Fibroblast of peridontal ligament (primary cell): Measurements from ENCODE around the gene LEMD2.

Experiments
- DNase-seq: peaks from one replicate; pipeline ENCODE4 v3.0.0-alpha.2; 2010; ENCODE audit errors: extremely low read depth

LEMD2 gene

GRCh38 chr6:33774774-33775173 is 14.2 kb downstream of the LEMD2 start:
- no peak for DNase-seq

GRCh38 chr6:33772902-33773472 is 15.9 kb downstream of the LEMD2 start:
- DNase-seq, result no peak

GRCh38 chr6:33772082-33772830 is 16.7 kb downstream of the LEMD2 start:
- no peak for DNase-seq

DNA sequence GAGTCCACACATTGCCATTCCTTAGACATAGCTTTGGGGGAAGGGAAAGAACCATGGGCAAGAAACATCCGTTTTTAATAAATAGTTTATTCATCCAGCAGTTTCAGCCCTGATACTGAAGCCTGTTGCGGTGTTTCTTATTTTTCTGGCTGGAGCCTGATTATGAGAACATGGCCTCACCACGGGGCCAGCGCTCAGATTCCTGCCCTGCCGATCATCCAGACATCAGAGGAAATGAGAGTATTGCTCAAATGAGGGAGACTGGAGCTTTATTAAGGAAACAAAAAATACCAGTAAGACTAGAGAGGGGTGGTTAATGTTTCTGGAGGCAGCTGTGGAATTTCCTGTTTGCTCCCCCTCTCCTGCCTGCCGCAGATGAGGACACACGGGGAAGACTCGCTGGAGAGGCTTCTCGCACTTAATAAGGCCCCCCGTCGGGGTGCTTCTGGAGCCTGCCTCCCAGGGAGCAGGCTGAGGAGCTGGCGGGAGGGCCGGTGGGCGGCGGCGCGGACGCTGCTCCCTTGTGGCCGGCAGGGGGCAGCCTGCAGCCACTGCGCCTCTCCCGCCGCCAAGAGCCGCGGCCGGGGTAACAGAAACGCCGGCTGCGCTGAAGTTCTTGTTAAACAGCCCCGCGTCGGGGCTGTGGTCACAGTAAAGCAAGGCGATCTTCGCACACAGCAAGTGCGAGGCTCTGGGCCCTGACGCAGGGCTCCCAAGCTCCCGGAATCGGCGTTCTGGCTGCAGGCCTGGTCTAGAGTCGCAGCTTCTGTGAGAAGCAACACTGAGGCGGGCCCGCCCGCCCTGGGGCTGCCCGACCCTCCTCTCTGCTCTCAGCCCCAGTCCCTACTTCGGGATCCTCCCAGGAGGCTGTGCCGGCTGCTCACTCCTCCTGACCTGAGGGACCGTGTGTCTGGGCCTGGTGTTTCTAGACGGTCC is 17.5 kb downstream of the LEMD2 start:
- DNase-seq, result peak; percentile 80

DNA sequence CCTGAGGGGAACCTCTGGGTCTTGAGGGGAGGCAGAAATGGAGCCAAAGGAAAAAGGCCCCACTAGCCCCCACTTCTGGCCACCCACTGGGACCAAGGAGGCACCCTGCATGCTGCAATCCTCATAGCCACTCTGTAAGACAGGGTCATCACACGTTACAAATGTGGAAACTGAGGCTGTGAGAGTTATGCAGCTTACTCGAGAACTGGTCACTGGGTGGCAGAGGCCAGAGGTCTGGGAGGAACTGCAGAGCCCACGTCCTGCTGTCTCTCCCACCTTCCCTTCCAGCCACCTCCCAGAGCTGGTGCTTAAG is 18.1 kb downstream of the LEMD2 start:
- DNase-seq, result no peak

DNA sequence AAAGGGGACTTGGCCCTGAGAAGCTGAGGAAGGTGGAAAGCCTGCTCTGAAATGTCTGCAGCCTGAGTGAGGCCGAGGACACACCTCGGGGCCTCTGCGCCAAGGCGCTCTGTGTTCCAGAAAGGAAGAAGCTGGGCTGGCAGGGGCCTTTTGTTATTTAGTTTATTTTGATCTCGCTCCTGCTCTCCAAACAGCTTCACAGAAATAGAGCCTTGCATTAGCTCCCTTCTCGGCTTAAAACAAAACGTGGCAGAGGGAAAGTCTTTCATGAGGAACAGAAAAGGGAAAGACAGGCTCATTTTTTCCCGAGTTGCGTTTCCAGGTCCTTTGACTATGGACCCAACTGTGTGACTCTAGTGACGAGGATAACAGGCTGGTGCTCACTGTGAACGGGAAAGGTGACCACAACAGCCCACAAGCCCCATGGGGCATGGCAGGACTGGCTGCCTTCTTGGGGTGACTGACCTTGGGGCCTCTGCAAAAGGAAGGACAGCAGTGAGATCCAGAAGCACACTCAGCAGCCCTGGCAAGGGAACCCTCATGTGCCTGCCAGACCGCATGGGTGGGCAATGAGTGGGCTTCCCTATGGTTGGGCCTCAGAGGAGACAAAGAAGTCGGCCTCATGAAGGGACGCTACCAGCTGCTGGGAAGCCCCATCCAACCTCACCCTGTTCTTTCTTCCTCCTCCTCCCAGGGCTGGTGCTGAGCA is 18.7 kb downstream of the LEMD2 start:
- DNase-seq, result no peak

DNA sequence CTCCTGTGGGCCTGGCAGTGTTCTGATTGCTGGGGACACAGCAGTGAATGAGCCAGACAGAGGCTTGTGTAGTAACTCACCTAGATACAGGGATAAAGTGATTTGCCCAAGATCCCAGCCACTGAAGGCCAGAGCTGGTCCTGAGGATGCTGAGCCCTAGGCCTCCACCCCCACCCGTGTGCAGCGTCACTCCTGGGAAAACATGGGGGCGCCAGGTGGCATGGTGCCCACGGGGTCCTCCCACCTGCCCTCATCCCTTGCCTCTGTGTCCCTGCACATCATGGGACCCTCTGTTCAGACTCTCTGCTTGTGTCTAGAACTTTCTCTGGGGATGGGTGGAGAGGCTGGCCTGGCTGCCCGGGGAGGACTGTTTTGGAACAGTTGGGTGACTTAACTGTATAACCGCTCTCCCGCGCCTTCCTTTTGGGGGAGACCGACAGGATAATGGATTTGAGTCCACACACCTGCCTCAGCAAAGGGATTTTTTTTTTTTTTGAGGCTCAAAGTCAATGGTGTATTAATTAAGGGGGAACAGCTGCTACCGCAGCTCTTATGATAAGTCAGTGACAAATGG is 19.6 kb downstream of the LEMD2 start:
- DNase-seq, result no peak

DNA sequence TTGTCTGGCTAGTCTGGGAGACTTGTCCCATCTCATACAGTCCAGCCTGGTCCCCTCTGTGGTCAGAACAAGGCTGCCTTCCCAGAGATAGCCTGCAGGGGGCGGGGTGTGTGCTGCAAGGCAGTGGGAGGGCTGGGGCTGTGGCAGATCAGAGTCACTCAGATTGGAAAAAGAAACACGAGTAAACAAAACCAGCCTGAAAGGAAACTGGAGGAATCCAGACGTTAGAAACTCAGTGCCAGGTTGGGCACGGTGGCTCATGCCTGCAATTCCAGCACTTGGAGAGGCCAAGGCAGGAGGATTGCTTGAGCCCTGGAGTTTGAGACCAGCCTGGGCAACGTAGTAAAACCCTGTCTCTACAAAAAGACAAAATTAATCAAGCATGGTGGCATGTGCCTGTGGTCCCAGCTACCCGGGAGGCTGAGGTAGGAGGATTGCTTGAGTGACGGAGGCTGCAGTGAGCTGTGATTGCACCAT is 20.2 kb downstream of the LEMD2 start:
- DNase-seq, result peak; percentile 75

GRCh38 chr6:33766921-33767907 is 21.7 kb downstream of the LEMD2 start:
- no peak for DNase-seq

DNA sequence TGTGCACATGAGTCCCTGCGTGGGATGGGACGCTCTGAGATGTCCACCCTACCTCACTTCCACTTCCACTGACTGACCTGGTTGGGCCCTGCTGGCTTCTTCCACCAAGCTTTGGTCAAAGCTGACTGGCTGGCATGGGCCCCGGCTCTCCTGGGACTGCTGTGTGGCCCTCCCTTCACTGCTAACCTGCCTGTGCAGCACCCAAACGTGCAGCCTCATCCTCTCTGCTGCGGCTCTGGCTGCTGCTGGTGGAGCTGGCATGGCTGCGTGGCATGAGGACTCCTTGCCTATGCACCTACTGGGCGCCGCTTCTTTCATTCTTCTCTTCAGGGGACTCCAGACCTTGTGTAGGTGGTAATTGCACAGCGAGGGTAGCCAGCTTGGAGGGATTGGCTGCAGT is 23.6 kb downstream of the LEMD2 start:
- DNase-seq, result no peak

DNA sequence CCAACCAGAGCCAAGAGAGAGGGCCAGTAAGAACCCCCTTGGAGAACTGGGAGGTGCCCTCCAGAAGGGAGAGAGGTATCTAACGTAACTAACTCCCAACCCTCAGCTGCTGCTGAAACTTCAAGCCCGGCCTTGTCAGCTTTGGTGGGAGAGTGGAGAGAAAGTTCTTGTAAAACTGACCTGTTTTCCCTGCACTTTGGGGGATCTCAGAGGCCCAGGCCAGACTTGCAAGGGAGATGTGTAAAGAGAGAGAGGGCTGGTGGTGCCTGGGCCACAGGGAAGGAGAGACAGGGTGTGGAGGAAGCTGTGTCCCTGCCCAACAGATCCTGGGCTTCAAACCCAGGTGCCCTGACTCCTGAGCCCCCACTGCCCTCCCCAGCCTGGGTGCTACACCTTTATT is 24.9 kb downstream of the LEMD2 start:
- no peak for DNase-seq

- no peak for DNase-seq
Measured at GRCh38 chr6:33763483-33763882, 25.4 kb downstream of the LEMD2 start.

DNA sequence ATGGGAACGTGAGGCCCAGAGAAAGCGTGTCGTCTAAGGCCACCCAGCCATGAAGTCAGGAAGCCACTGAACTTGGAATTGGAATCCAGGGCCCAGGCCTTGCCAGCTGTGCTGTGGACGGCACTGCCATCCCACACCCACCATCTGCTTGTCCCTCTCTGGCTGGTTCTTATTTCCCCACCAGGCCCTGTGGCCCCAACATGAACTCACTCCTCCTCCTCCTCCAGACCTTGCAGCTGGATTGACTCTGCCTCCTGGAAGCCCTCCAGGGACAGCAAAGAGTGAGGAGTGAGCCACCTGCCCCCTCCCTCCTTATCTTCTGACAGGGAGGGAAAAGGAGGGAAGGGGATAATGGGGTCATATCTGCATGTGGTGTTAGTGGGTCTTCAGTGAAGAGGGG is 26.2 kb downstream of the LEMD2 start:
- no peak for DNase-seq

DNA sequence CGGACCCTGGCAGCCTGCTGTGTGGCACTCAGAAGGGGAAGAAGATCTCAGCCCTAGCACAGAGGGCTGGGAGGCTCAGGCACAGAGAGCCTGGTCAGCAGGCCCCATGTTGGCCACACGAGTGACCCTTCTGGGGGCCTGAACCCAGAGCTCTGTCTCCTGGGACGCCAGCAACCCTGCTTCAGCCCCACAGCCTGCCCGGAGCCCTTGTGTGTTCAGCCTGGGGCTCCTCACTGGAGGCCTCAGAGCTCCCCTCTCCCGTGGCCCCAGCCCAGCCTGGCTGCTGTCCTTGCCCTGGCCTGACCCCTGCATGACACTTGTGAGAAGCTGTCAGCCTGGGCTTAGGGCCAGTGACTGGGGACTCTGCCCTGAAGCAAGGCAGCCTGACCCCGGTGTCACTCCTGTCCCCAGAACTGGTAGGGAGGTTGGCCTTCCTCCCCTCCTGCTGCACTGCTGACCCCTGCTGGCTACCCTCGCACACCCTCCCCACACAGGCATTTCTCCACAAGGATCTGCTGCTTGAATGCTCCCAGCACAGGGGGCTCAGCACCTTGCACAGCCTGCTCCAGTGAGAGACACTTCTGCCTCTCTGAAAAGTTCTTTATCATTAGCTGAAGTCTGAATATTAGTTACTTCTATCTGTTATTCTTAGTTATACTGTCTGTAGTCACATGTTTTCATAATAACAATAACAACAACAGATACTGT is 26.9 kb downstream of the LEMD2 start:
- DNase-seq, result peak; percentile 30

DNA sequence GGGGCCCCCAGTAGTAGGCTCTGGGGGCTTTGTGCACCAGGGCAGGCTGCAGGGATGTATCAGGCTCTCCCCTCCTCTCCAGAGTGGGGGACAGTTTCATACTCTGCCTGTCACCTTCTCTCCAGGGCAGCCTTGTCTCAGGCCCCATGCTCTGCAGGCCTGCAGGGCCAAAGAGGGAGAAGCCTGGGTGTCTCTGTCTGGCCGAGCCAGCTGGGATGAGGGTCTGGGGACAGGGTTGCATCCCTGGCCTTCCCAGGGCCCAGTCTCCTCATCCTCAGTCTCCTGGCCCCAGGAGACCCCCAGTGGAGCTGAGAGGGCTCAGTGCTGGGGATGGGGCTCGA is 27.4 kb downstream of the LEMD2 start:
- DNase-seq, result no peak

GRCh38 chr6:33759887-33760629 is 28.9 kb downstream of the LEMD2 start:
- DNase-seq, result no peak

GRCh38 chr6:33758815-33759216 is 30.1 kb downstream of the LEMD2 start:
- DNase-seq, result no peak

GRCh38 chr6:33757906-33758305 is 31.0 kb downstream of the LEMD2 start:
- no peak for DNase-seq

GRCh38 chr6:33757113-33757512 is 31.8 kb downstream of the LEMD2 start:
- no peak for DNase-seq
